Right atrium auricular region (tissue), 2 donors: ENCODE measurements around the gene GMFB. TPM values are rescaled to one million over a fixed set of nuclear protein-coding genes. Genes with fewer than 3 reads are reported as not detected.
"Not testable (repeated sequence)": the region's sequence is repeated elsewhere in the genome, so short reads cannot be mapped to it uniquely, and the experiment has no call there.

Experiments
- DNase-seq: peaks from one replicate; pipeline ENCODE4 v3.0.0-alpha.2; 2019; ENCODE audit warnings: low spot score
- H3K27ac ChIP-seq, 2 donors: fragments of 200-600 bp; sonication (generic); 1 replicate in 1 of 2; 2 replicates in 1 of 2; pipeline ENCODE4 v1.5.1; 2016 to 2019
- H3K27me3 ChIP-seq, 2 donors: fragments of 200-600 bp; sonication (generic); one replicate each; pipeline versions ENCODE4 v1.5.1 to v1.6.0; 2017 to 2019
- H3K36me3 ChIP-seq: fragments of 200-600 bp; sonication (generic); one replicate; pipeline ENCODE4 v1.5.1; 2016
- H3K4me1 ChIP-seq, 2 donors: fragments of 200-600 bp; sonication (generic); one replicate each; pipeline versions ENCODE4 v1.5.1 to v1.6.0; 2017 to 2019
- H3K4me3 ChIP-seq, 2 donors: fragments of 200-600 bp; sonication (generic); 1 replicate in 1 of 2; 2 replicates in 1 of 2; pipeline ENCODE4 v1.5.1; 2017 to 2019; ENCODE audit warnings: mild to moderate bottlenecking in 1 of 2, moderate library complexity in 1 of 2
- H3K9me3 ChIP-seq, 2 donors: fragments of 200-600 bp; sonication (generic); one replicate each; pipeline ENCODE4 v1.5.1; 2019
- total RNA-seq, 2 donors: library from RNA; depleted of rRNA; stranded (reverse); fragments of >200 nt; gene quantifications; one replicate each; pipeline ENCODE4 v1.1.0, GENCODE V29; 2016
- TF ChIP-seq, protein P1 (sequence below), 2 donors: fragments of 200-600 bp; sonication (generic); IDR thresholded peaks; one replicate each; pipeline ENCODE4 v1.5.1; 2019; ENCODE audit warnings: antibody characterized with exemption in 2 of 2

Gene GMFB
- total RNA-seq, 2 donors from 2014 or later, result 28.0 to 29.4 TPM

DNA sequence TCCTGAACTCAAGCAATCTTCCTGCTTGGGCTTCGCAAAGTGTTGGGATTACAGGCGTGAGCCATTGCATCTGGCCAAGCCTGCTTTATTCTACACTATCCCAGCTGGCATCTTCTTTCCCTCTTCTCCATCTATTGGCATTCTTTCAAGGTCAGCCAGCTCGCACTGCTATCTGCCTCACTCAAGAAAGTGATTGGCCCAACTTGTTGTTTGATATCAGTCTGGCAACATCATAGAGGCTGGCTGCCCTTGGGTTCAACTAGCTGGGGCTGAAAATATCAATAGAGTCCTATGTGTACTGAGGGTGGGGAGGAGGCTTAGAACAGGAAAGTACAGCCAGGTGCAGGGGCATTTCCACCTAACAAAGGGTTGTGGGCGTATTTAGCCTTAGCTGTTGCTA is 17.1 kb downstream of the GMFB start:
- Histone ChIP-seq H3K36me3 (no peaks in the 10 kb centered on the region), H3K27ac (peak overlapping the region; percentile 61 to 64), H3K4me3 (no peak overlapping the region), H3K9me3 (peaks cover 0 to 11% of the 10 kb centered on the region in 2 donors), H3K27me3 (no peaks in the 10 kb centered on the region), H3K4me1 (peaks cover 0 to 12% of the 10 kb centered on the region in 2 donors)
- TF ChIP-seq, protein P1, sequence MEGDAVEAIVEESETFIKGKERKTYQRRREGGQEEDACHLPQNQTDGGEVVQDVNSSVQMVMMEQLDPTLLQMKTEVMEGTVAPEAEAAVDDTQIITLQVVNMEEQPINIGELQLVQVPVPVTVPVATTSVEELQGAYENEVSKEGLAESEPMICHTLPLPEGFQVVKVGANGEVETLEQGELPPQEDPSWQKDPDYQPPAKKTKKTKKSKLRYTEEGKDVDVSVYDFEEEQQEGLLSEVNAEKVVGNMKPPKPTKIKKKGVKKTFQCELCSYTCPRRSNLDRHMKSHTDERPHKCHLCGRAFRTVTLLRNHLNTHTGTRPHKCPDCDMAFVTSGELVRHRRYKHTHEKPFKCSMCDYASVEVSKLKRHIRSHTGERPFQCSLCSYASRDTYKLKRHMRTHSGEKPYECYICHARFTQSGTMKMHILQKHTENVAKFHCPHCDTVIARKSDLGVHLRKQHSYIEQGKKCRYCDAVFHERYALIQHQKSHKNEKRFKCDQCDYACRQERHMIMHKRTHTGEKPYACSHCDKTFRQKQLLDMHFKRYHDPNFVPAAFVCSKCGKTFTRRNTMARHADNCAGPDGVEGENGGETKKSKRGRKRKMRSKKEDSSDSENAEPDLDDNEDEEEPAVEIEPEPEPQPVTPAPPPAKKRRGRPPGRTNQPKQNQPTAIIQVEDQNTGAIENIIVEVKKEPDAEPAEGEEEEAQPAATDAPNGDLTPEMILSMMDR (IDR thresholded peaks at IDR 0.05), result no peak
- no peak for DNase-seq

DNA sequence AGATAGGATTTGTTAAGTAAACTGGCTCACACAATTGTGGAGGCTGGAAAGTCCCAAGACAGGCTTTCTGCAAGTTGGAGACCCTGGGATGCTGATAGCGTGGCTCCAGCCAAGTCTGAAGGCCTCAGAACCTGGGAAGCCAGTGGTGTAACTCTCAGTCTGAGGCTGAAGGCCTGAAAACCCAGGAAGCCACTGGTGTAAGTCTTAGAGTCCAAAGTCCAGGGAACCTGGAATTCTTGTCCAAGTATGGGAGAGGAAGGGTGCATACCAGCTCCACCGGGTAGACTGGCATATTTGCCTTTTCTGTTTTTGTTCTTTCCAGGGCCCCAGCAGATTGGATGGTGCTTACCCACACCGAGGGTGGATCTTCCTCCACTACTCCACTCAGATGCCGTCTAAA is 18.1 kb downstream of the GMFB start:
- peaks cover 0 to 12% of the 10 kb centered on the region in 2 donors for H3K9me3 ChIP-seq
- no peak for DNase-seq
- H3K36me3 ChIP-seq, result no peaks in the 10 kb centered on the region
- TF ChIP-seq, protein P1 (IDR thresholded peaks at IDR 0.05), result no peak
- H3K4me1 ChIP-seq, result peaks cover 0 to 12% of the 10 kb centered on the region in 2 donors
- no peak overlapping the region for H3K27ac ChIP-seq
- no peak overlapping the region for H3K4me3 ChIP-seq
- H3K27me3 ChIP-seq, result no peaks in the 10 kb centered on the region

DNA sequence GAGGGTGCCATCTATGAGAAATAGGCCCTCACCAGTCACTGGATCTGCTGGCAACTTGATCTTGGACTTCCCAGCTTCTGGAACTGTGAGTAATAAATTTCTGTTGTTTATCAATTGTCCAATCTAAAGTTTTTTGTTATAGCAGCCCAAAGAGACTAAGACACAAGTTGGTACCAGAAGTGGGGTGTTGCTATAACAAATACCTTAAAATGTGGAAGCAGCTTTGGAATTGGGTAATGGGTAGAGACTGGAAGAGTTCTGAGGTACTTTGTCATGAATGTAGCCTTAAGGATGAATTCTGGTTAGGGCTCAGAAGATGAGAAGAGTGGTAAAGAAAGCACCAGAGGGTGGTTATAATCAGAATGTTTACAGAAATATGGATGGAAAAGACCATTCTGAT is 21.5 kb downstream of the GMFB start:
- Histone ChIP-seq H3K4me3 (no peak overlapping the region), H3K27ac (no peak overlapping the region), H3K9me3 (peaks cover 0 to 12% of the 10 kb centered on the region in 2 donors), H3K4me1 (peaks cover 0 to 11% of the 10 kb centered on the region in 2 donors), H3K27me3 (no peaks in the 10 kb centered on the region), H3K36me3 (no peaks in the 10 kb centered on the region)
- TF ChIP-seq, protein P1 (IDR thresholded peaks at IDR 0.05), result no peak
- no peak for DNase-seq

DNA sequence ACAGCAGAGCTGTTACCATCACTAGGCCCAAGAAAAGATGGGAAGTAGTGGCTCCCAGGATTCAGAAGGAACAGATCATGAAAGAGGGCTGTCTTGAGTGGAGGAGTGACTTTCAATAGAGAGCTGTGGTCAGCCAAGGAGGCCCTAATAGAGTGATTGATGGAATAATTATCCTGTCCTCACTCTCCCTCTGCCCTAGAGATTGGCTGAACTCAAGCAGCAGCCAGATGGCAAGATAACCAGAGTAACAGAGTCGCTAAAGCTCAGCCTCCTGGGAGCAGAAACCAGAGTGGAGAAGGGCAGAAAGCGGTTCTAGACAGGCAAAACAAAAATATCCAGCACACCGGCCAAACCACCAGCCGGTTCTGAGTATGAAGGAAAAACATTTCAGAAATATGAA is 23.1 kb downstream of the GMFB start:
- Histone ChIP-seq H3K4me3 (no peak overlapping the region), H3K27ac (no peak overlapping the region), H3K36me3 (no peaks in the 10 kb centered on the region), H3K9me3 (peaks cover 0 to 12% of the 10 kb centered on the region in 2 donors), H3K4me1 (no peaks in the 10 kb centered on the region), H3K27me3 (no peaks in the 10 kb centered on the region)
- TF ChIP-seq, protein P1 (IDR thresholded peaks at IDR 0.05), result no peak
- DNase-seq, result no peak

DNA sequence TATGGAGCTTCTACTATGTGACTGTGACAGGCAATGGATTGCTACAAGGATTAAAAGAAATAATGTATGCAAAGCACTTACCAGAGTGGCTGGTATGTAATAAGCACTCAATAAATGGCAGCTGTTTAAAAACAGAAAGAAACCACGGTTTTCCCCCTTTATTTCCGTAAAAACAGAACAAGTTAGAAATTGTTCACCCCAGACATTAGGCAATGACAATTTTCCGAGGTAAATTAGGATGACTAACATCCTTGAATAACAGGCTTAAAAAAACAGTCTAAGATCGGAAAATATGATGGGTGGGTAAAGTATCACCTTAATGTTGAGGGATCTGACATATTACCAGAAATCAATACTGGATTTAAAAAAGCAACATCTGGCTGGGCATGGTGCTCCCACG is 26.7 kb downstream of the GMFB start:
- H3K27me3 ChIP-seq, result no peaks in the 10 kb centered on the region
- DNase-seq, result no peak
- peaks cover 0 to 5% of the 10 kb centered on the region in 2 donors for H3K9me3 ChIP-seq

DNA sequence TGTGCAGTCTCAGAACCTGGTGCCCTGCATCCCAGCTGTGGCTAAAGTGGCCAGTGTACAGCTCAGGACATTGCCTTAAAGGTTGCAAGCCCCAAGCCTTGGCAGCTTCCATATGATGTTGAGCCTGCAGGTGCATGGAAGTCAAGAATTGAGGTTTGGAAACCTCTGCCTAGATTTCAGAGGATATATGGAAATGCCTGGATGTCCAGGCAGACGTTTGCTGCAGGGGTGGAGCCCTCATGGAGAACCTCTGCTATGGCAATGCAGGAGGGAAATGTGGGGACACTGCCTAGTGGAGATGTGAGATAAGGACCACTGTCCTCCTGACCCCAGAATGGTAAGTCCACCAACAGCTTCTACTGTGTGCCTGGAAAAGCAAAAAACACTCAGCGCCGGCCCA is 29.7 kb downstream of the GMFB start:
- Histone ChIP-seq H3K27ac (no peak overlapping the region), H3K27me3 (no peaks in the 10 kb centered on the region), H3K9me3 (no peaks in the 10 kb centered on the region), H3K36me3 (no peaks in the 10 kb centered on the region), H3K4me1 (no peaks in the 10 kb centered on the region), H3K4me3 (no peak overlapping the region)
- DNase-seq, result no peak
- TF ChIP-seq, protein P1 (IDR thresholded peaks at IDR 0.05), result no peak

More for the DNA sequence above, 26.7 kb downstream of the GMFB start:
- Histone ChIP-seq H3K36me3 (no peaks in the 10 kb centered on the region), H3K4me1 (no peaks in the 10 kb centered on the region), H3K4me3 (no peak overlapping the region), H3K27ac (no peak overlapping the region)
- TF ChIP-seq, protein P1 (IDR thresholded peaks at IDR 0.05), result no peak

DNA sequence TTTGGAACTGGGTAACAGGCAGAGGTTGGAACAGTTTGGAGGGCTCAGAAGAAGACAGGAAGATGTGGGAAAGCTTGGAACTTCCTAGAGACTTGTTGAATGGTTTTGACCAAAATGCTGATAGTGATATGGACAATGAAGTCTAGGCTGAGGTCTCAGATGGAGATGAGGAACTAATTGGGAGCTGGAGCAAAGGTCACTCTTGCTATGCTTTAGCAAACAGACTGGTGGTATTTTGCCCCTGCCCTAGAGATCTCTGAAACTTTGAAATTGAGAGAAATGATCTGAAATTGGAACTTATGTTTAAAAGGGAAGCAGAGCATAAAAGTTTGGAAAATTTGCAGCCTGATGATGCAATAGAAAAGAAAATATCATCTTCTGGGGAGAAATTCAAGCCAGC is 30.2 kb downstream of the GMFB start:
- H3K4me3 ChIP-seq, H3K9me3 ChIP-seq, H3K27me3 ChIP-seq, H3K36me3 ChIP-seq, H3K4me1 ChIP-seq, H3K27ac ChIP-seq, DNase-seq: not testable (repeated sequence)
